Activated T-cell treated with anti-CD3 and anti-CD28 coated beads, Interleukin-2, amount 50 U/mL, for 1 hour (primary cell): ENCODE measurements around the gene EEF1B2.
"Not testable (repeated sequence)": the region's sequence is repeated elsewhere in the genome, so short reads cannot be mapped to it uniquely, and the experiment has no call there.

Experiments used
- DNase-seq: peaks from one replicate; pipeline ENCODE4 v3.0.0-alpha.2; 2020

Gene EEF1B2

GRCh38 chr2:206164261-206164862 is 4.7 kb downstream of the EEF1B2 start:
- DNase-seq = no peak

- DNase-seq = not testable (repeated sequence)
Measured at GRCh38 chr2:206168230-206168629, 8.5 kb downstream of the EEF1B2 start.

- not testable (repeated sequence) for DNase-seq
Measured at GRCh38 chr2:206171624-206172397, 12.1 kb downstream of the EEF1B2 start.

GRCh38 chr2:206173147-206173546 is 13.5 kb downstream of the EEF1B2 start:
- DNase-seq = no peak

- DNase-seq = no peak
Measured at GRCh38 chr2:206176121-206176520, 16.4 kb downstream of the EEF1B2 start.

GRCh38 chr2:206176901-206177300 is 17.2 kb downstream of the EEF1B2 start:
- DNase-seq = no peak

GRCh38 chr2:206181526-206181925 is 21.8 kb downstream of the EEF1B2 start:
- not testable (repeated sequence) for DNase-seq

GRCh38 chr2:206189691-206190090 is 30.0 kb downstream of the EEF1B2 start:
- no peak for DNase-seq

GRCh38 chr2:206190111-206190510 is 30.4 kb downstream of the EEF1B2 start:
- DNase-seq = no peak

- DNase-seq = no peak
Measured at GRCh38 chr2:206190689-206191088, 31.0 kb downstream of the EEF1B2 start.

GRCh38 chr2:206192157-206192556 is 32.5 kb downstream of the EEF1B2 start:
- DNase-seq = no peak

GRCh38 chr2:206193671-206194357 is 34.1 kb downstream of the EEF1B2 start:
- no peak for DNase-seq

- DNase-seq = no peak
Measured at GRCh38 chr2:206198677-206199076, 39.0 kb downstream of the EEF1B2 start.

- DNase-seq = no peak
Measured at GRCh38 chr2:206201075-206201848, 41.6 kb downstream of the EEF1B2 start.

- no peak for DNase-seq
Measured at GRCh38 chr2:206202446-206202845, 42.8 kb downstream of the EEF1B2 start.

- DNase-seq = no peak
Measured at GRCh38 chr2:206203331-206203730, 43.6 kb downstream of the EEF1B2 start.

GRCh38 chr2:206204710-206205109 is 45.0 kb downstream of the EEF1B2 start:
- no peak for DNase-seq

- DNase-seq = not testable (repeated sequence)
Measured at GRCh38 chr2:206207316-206207715, 47.6 kb downstream of the EEF1B2 start.

GRCh38 chr2:206208900-206209299 is 49.2 kb downstream of the EEF1B2 start:
- no peak for DNase-seq

GRCh38 chr2:206211657-206212255 is 52.1 kb downstream of the EEF1B2 start:
- DNase-seq = no peak
